ENCODE data around the gene MOB3C.
A peak's percentile ranks its signal among the peaks of the same experiment; 100 is the strongest.
"Not testable (repeated sequence)": the region's sequence is repeated elsewhere in the genome, so short reads cannot be mapped to it uniquely, and the experiment has no call there.

The MOB3C gene

GRCh38 chr1:46616277-46617107 lies at the start of gene MOB3C:
TSS of gene MOB3C (minus strand) at chr1:46616811. CDS start at chr1:46613321, 3,490 bp downstream.
- peak within 1 kb of the TSS; percentile 90 for H3K4me3 ChIP-seq (ENCODE audit: low read length)
- no peaks in the 10 kb centered on the region for H3K36me3 ChIP-seq (ENCODE audit: control insufficient read depth, insufficient read depth, low read length)
- no peaks in the 10 kb centered on the region for H3K27me3 ChIP-seq (ENCODE audit: control insufficient read depth, insufficient read depth, low read length)
- H3K4me1 ChIP-seq (ENCODE audit: control insufficient read depth, insufficient read depth, low read length): peaks cover 38% of the 10 kb centered on the region
- peak within 1 kb of the TSS; percentile 94 for H3K9ac ChIP-seq (ENCODE audit: low read length)
- H3K9me3 ChIP-seq (ENCODE audit: control insufficient read depth, low read length): no peaks in the 10 kb centered on the region

- Histone ChIP-seq H3K27me3 (ENCODE audit: control insufficient read depth, insufficient read depth, low read length) (no peaks in the 10 kb centered on the region), H3K36me3 (ENCODE audit: control insufficient read depth, insufficient read depth, low read length) (no peaks in the 10 kb centered on the region), H3K9me3 (ENCODE audit: control insufficient read depth, low read length) (no peaks in the 10 kb centered on the region), H3K4me3 (ENCODE audit: low read length) (no peak overlapping the region), H3K9ac (ENCODE audit: low read length) (no peak overlapping the region), H3K4me1 (ENCODE audit: control insufficient read depth, insufficient read depth, low read length) (peaks cover 14% of the 10 kb centered on the region)
Observed at GRCh38 chr1:46665983-46666382, 49.4 kb upstream of the MOB3C start.

DNA sequence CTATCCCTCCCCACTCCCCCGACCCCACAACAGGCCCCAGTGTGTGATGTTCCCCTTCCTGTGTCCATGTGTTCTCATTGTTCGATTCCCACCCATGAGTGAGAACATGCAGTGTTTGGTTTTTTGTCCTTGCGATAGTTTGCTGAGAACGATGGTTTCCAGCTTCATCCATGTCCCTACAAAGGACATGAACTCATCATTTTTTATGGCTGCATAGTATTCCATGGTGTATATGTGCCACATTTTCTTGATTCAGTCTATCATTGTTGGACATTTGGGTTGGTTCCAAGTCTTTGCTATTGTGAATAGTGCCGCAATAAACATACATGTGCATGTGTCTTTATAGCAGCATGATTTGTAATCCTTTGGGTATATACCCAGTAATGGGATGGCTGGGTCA lies 46.3 kb upstream of the MOB3C start:
- not testable (repeated sequence) for H3K9ac ChIP-seq (ENCODE audit: low read length); H3K36me3 ChIP-seq (ENCODE audit: control insufficient read depth, insufficient read depth, low read length); H3K9me3 ChIP-seq (ENCODE audit: control insufficient read depth, low read length); H3K4me3 ChIP-seq (ENCODE audit: low read length); H3K27me3 ChIP-seq (ENCODE audit: control insufficient read depth, insufficient read depth, low read length)
- peaks cover 11% of the 10 kb centered on the region for H3K4me1 ChIP-seq (ENCODE audit: control insufficient read depth, insufficient read depth, low read length)

DNA sequence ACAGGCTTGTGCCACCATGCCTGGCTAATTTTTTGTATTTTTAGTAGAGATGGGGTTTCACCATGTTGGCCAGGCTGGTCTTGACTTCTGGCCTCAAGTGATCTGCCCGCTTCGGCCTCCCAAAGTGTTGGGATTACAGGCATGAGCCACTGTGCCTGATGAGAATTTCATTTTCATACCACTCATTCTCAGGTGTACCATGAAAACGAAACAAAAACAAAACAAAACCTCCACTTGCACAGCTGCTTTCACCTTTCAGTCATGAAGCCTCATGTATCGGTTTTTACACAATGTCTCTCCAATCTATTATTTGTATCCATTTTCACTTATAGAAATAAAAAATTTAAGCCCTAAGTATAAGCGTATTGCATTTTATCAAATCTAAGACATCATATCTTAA lies 43.5 kb upstream of the MOB3C start:
- not testable (repeated sequence) for H3K9ac ChIP-seq (ENCODE audit: low read length); H3K4me1 ChIP-seq (ENCODE audit: control insufficient read depth, insufficient read depth, low read length); H3K9me3 ChIP-seq (ENCODE audit: control insufficient read depth, low read length); H3K36me3 ChIP-seq (ENCODE audit: control insufficient read depth, insufficient read depth, low read length); H3K27me3 ChIP-seq (ENCODE audit: control insufficient read depth, insufficient read depth, low read length); H3K4me3 ChIP-seq (ENCODE audit: low read length)

DNA sequence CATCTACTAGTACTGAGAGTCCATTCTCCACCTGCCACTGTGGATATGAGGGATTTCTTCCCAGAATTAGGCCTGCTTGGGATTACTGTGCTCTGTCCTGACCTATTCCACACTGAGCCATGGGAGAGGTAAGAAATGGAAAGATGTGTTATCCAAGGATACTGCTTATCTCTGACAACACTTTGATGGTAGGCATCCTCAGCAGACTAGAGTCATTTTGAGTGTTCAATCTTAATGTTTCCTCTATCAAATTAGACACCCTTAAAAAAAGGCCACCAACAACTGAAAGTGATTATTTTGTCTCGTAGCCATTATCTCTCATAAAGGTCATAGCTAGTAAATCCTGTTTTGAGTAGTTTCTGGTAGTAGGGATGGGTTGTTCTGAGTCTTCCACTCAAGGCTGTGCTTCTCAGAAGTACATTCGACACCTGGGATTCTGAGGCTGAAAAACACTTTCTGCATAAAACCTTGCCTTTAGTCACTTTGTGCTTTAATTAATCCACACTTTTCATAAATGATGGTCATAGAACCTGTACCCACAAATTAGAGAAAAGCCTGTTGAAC lies 42.8 kb upstream of the MOB3C start:
- H3K36me3 ChIP-seq (ENCODE audit: control insufficient read depth, insufficient read depth, low read length): no peaks in the 10 kb centered on the region
- no peak overlapping the region for H3K4me3 ChIP-seq (ENCODE audit: low read length)
- H3K9me3 ChIP-seq (ENCODE audit: control insufficient read depth, low read length): no peaks in the 10 kb centered on the region
- H3K27me3 ChIP-seq (ENCODE audit: control insufficient read depth, insufficient read depth, low read length): no peaks in the 10 kb centered on the region
- no peaks in the 10 kb centered on the region for H3K4me1 ChIP-seq (ENCODE audit: control insufficient read depth, insufficient read depth, low read length)
- H3K9ac ChIP-seq (ENCODE audit: low read length): no peak overlapping the region

- no peaks in the 10 kb centered on the region for H3K4me1 ChIP-seq (ENCODE audit: control insufficient read depth, insufficient read depth, low read length)
- H3K9me3 ChIP-seq (ENCODE audit: control insufficient read depth, low read length): no peaks in the 10 kb centered on the region
- H3K36me3 ChIP-seq (ENCODE audit: control insufficient read depth, insufficient read depth, low read length): no peaks in the 10 kb centered on the region
- H3K9ac ChIP-seq (ENCODE audit: low read length): no peak overlapping the region
- no peaks in the 10 kb centered on the region for H3K27me3 ChIP-seq (ENCODE audit: control insufficient read depth, insufficient read depth, low read length)
- H3K4me3 ChIP-seq (ENCODE audit: low read length): no peak overlapping the region
Observed at GRCh38 chr1:46657775-46658174, 41.2 kb upstream of the MOB3C start.

DNA sequence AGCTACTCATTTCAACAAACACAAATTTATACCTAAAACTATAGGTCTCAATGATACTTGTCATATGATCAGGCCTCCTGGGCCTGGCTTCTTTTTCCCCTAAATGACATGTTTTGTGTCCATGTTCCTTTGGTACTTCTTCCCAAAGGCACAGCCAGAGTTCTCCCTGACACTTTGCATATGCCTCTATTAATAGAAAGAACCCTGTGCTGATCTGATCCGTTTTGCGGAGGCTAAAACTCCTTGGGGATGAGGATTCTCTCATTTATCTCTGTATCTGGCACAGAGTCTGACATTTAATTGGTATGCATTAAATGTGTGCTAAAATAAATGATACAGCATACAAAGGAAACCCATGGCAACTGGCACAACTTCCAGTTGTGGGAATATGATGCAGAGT lies 40.0 kb upstream of the MOB3C start:
- no peaks in the 10 kb centered on the region for H3K4me1 ChIP-seq (ENCODE audit: control insufficient read depth, insufficient read depth, low read length)
- H3K9me3 ChIP-seq (ENCODE audit: control insufficient read depth, low read length): no peaks in the 10 kb centered on the region
- no peak overlapping the region for H3K4me3 ChIP-seq (ENCODE audit: low read length)
- no peak overlapping the region for H3K9ac ChIP-seq (ENCODE audit: low read length)
- no peaks in the 10 kb centered on the region for H3K36me3 ChIP-seq (ENCODE audit: control insufficient read depth, insufficient read depth, low read length)
- no peaks in the 10 kb centered on the region for H3K27me3 ChIP-seq (ENCODE audit: control insufficient read depth, insufficient read depth, low read length)

- H3K4me1 ChIP-seq (ENCODE audit: control insufficient read depth, insufficient read depth, low read length): no peaks in the 10 kb centered on the region
- H3K36me3 ChIP-seq (ENCODE audit: control insufficient read depth, insufficient read depth, low read length): no peaks in the 10 kb centered on the region
- no peak overlapping the region for H3K9ac ChIP-seq (ENCODE audit: low read length)
- H3K9me3 ChIP-seq (ENCODE audit: control insufficient read depth, low read length): no peaks in the 10 kb centered on the region
- H3K27me3 ChIP-seq (ENCODE audit: control insufficient read depth, insufficient read depth, low read length): no peaks in the 10 kb centered on the region
- H3K4me3 ChIP-seq (ENCODE audit: low read length): no peak overlapping the region
Observed at GRCh38 chr1:46655848-46656247, 39.2 kb upstream of the MOB3C start.

- not testable (repeated sequence) for H3K27me3 ChIP-seq (ENCODE audit: control insufficient read depth, insufficient read depth, low read length); H3K9me3 ChIP-seq (ENCODE audit: control insufficient read depth, low read length); H3K9ac ChIP-seq (ENCODE audit: low read length); H3K4me1 ChIP-seq (ENCODE audit: control insufficient read depth, insufficient read depth, low read length); H3K36me3 ChIP-seq (ENCODE audit: control insufficient read depth, insufficient read depth, low read length); H3K4me3 ChIP-seq (ENCODE audit: low read length)
Observed at GRCh38 chr1:46654698-46655097, 38.1 kb upstream of the MOB3C start.

DNA sequence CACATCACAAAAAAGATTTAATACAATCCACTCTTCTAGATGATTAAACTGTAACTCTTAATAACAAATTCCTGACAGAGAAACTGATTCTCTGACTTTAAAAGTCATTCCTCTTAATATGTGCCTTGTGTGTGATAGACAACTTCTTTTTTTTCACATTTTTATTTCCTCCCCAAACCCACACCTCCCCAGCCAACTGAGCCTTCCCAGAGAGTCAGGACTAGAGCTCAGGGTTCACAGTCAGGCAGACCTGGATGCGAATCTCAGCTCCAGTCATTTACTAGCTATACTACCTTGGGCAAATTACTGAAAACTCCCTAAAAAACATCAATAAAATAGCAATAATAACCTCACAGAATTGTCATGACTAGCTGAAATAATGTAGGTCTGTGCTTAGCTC lies 37.4 kb upstream of the MOB3C start:
- H3K4me1 ChIP-seq (ENCODE audit: control insufficient read depth, insufficient read depth, low read length): no peaks in the 10 kb centered on the region
- no peaks in the 10 kb centered on the region for H3K9me3 ChIP-seq (ENCODE audit: control insufficient read depth, low read length)
- no peak overlapping the region for H3K4me3 ChIP-seq (ENCODE audit: low read length)
- no peak overlapping the region for H3K9ac ChIP-seq (ENCODE audit: low read length)
- H3K36me3 ChIP-seq (ENCODE audit: control insufficient read depth, insufficient read depth, low read length): no peaks in the 10 kb centered on the region
- no peaks in the 10 kb centered on the region for H3K27me3 ChIP-seq (ENCODE audit: control insufficient read depth, insufficient read depth, low read length)

GRCh38 chr1:46653405-46653958 lies 36.9 kb upstream of the MOB3C start:
- Histone ChIP-seq H3K36me3 (ENCODE audit: control insufficient read depth, insufficient read depth, low read length) (no peaks in the 10 kb centered on the region), H3K27me3 (ENCODE audit: control insufficient read depth, insufficient read depth, low read length) (no peaks in the 10 kb centered on the region), H3K4me3 (ENCODE audit: low read length) (no peak overlapping the region), H3K9ac (ENCODE audit: low read length) (no peak overlapping the region), H3K9me3 (ENCODE audit: control insufficient read depth, low read length) (no peaks in the 10 kb centered on the region), H3K4me1 (ENCODE audit: control insufficient read depth, insufficient read depth, low read length) (no peaks in the 10 kb centered on the region)

DNA sequence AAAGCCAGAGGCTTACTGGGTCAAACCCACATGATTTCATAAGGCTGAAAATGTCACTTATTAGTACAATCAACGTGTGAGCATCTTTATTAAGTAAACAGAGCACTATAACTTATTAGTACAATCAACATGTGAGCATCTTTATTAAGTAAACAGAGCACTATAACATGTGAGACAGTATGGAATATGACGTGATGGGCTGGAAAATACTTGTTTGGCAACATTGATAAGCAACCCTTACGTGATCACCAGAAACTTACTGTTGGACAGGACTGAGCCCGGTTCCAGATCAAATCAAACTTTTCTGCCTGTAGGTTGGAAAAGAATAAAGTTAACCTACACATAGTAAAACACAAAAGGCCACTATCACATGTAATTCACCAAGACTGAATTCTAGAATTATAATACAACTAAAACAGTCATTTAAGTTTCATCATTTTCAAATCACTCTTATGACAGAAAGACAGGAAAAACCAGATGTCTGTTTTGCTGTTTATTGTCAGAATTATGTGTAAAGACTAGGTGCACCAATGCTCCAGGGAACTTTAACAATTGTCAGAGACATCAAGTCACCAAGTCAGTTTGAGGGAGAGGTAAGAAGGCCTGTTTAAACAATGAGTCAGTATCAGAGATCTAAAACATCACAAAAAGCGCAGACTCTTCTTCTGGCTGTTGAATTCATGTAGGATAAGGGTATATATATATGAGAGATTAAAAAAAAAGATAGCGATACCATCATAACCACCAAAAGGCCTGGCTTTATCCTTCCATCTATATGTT lies 35.9 kb upstream of the MOB3C start:
- no peaks in the 10 kb centered on the region for H3K9me3 ChIP-seq (ENCODE audit: control insufficient read depth, low read length)
- H3K4me1 ChIP-seq (ENCODE audit: control insufficient read depth, insufficient read depth, low read length): no peaks in the 10 kb centered on the region
- H3K4me3 ChIP-seq (ENCODE audit: low read length): no peak overlapping the region
- H3K36me3 ChIP-seq (ENCODE audit: control insufficient read depth, insufficient read depth, low read length): no peaks in the 10 kb centered on the region
- no peaks in the 10 kb centered on the region for H3K27me3 ChIP-seq (ENCODE audit: control insufficient read depth, insufficient read depth, low read length)
- H3K9ac ChIP-seq (ENCODE audit: low read length): no peak overlapping the region

All from mucosa of stomach (tissue), 1 donor.